ENCODE results near the gene MYO1D. TPM values are rescaled to one million over a fixed set of nuclear protein-coding genes. Genes with fewer than 3 reads are reported as not detected.

The MYO1D gene
- total RNA-seq, 1 experiment from 2014 or later, result 40.8 TPM

- Histone ChIP-seq H3K4me3 (no peak overlapping the region), H3K79me2 (ENCODE audit: low read depth) (no peaks in the 10 kb centered on the region), H2AFZ (no peak overlapping the region), H3K27me3 (ENCODE audit: insufficient read depth, low read depth) (no peaks in the 10 kb centered on the region), H3K4me2 (no peak overlapping the region), H3K36me3 (ENCODE audit: low read depth) (no peaks in the 10 kb centered on the region), H3K9me3 (ENCODE audit: insufficient read depth, low read depth) (no peaks in the 10 kb centered on the region), H3K9me2 (ENCODE audit: insufficient read depth) (no peaks in the 10 kb centered on the region), H3K4me1 (replicated peaks; ENCODE audit: insufficient read depth) (no peaks in the 10 kb centered on the region), H3K27ac (no peak overlapping the region), H4K20me1 (ENCODE audit: insufficient read depth) (no peaks in the 10 kb centered on the region), H3F3A (ENCODE audit: insufficient read depth, low read depth) (no peaks in the 10 kb centered on the region)
- BruUV-seq (replicated peaks), result no TSS peak
- intact Hi-C loops (cut with micrococcal nuclease; ENCODE audit: unreplicated experiment), result no loop called here
- DNase-seq, result no peak
- ChIA-PET CTCF (no interaction called here), POLR2A (ENCODE audit: unreplicated experiment) (no interaction called here)
- no peak for TF ChIP-seq EZH2 (IDR thresholded peaks at IDR 0.05; ENCODE audit: low read depth)
These were observed 183.6 kb downstream of the MYO1D start for GRCh38 chr17:32693194-32693897.

- no peak for DNase-seq
- CTCF ChIA-PET, result no interaction called here
- TF ChIP-seq CTCF (conservative IDR thresholded peaks at IDR 0.05) (no peak), EZH2 (IDR thresholded peaks at IDR 0.05; ENCODE audit: low read depth) (no peak)
These were observed 184.7 kb downstream of the MYO1D start for GRCh38 chr17:32692179-32692578.

GRCh38 chr17:32689348-32689747, 187.6 kb downstream of the MYO1D start:
- DNase-seq, result no peak
- BruUV-seq (replicated peaks), result no TSS peak
- POLR2A ChIA-PET (ENCODE audit: unreplicated experiment), result no interaction called here

More at GRCh38 chr17:32692179-32692578, 184.7 kb downstream of the MYO1D start:
- POLR2A ChIA-PET (ENCODE audit: unreplicated experiment), result no interaction called here
- Histone ChIP-seq H3K79me2 (ENCODE audit: low read depth) (no peaks in the 10 kb centered on the region), H3K4me1 (replicated peaks; ENCODE audit: insufficient read depth) (no peaks in the 10 kb centered on the region), H3F3A (ENCODE audit: insufficient read depth, low read depth) (no peaks in the 10 kb centered on the region), H3K9me2 (ENCODE audit: insufficient read depth) (no peaks in the 10 kb centered on the region), H4K20me1 (ENCODE audit: insufficient read depth) (no peaks in the 10 kb centered on the region), H3K27ac (no peak overlapping the region), H2AFZ (no peak overlapping the region), H3K4me3 (no peak overlapping the region), H3K36me3 (ENCODE audit: low read depth) (no peaks in the 10 kb centered on the region), H3K27me3 (ENCODE audit: insufficient read depth, low read depth) (no peaks in the 10 kb centered on the region), H3K4me2 (no peak overlapping the region), H3K9me3 (ENCODE audit: insufficient read depth, low read depth) (no peaks in the 10 kb centered on the region)
- BruUV-seq (replicated peaks), result no TSS peak
- intact Hi-C loops (cut with micrococcal nuclease; ENCODE audit: unreplicated experiment), result no loop called here

More at GRCh38 chr17:32689348-32689747, 187.6 kb downstream of the MYO1D start:
- CTCF ChIA-PET, result no interaction called here
- TF ChIP-seq CTCF (conservative IDR thresholded peaks at IDR 0.05) (no peak), EZH2 (IDR thresholded peaks at IDR 0.05; ENCODE audit: low read depth) (no peak)
- Histone ChIP-seq H3K9me3 (ENCODE audit: insufficient read depth, low read depth) (no peaks in the 10 kb centered on the region), H4K20me1 (ENCODE audit: insufficient read depth) (no peaks in the 10 kb centered on the region), H3F3A (ENCODE audit: insufficient read depth, low read depth) (no peaks in the 10 kb centered on the region), H3K27me3 (ENCODE audit: insufficient read depth, low read depth) (no peaks in the 10 kb centered on the region), H3K79me2 (ENCODE audit: low read depth) (no peaks in the 10 kb centered on the region), H3K36me3 (ENCODE audit: low read depth) (no peaks in the 10 kb centered on the region), H2AFZ (no peak overlapping the region), H3K4me2 (no peak overlapping the region), H3K4me1 (replicated peaks; ENCODE audit: insufficient read depth) (no peaks in the 10 kb centered on the region), H3K9me2 (ENCODE audit: insufficient read depth) (no peaks in the 10 kb centered on the region), H3K4me3 (no peak overlapping the region), H3K27ac (no peak overlapping the region)
- intact Hi-C loops (cut with micrococcal nuclease; ENCODE audit: unreplicated experiment), result no loop called here
